GM23338 (cell line): ENCODE data around the gene RAB32. TPM values are rescaled to one million over a fixed set of nuclear protein-coding genes. Genes with fewer than 3 reads are reported as not detected.
"Not testable (repeated sequence)": the region's sequence is repeated elsewhere in the genome, so short reads cannot be mapped to it uniquely, and the experiment has no call there.

ENCODE experiments used
- ATAC-seq: fragments of 200-7000 bp; cut with Tn5 transposase; 3 replicates; pipeline ENCODE4 v1.9.1; 2020
- DNase-seq: peaks from one replicate; pipeline ENCODE4 v3.0.0-alpha.2; 2015; ENCODE audit warnings: low spot score
- H2AFZ ChIP-seq: fragments of 200-600 bp; sonication (generic); 2 replicates; pipeline ENCODE4 v1.8.0; 2016; ENCODE audit warnings: antibody characterized with exemption, mild to moderate bottlenecking, moderate library complexity
- H3F3A ChIP-seq: fragments of 200-600 bp; sonication (generic); replicated peaks from 2 replicates; pipeline ENCODE4 v1.8.0; 2017; ENCODE audit warnings: antibody characterized with exemption, mixed run types, low read depth
- H3K27ac ChIP-seq: fragments of 200-600 bp; sonication (generic); 2 replicates; pipeline ENCODE4 v1.6.1; 2016; ENCODE audit warnings: low read depth
- H3K27me3 ChIP-seq: fragments of 200-600 bp; sonication (generic); 2 replicates; pipeline ENCODE4 v1.8.0; 2016; ENCODE audit warnings: mild to moderate bottlenecking, mixed run types, moderate library complexity; ENCODE audit not compliant: insufficient read depth
- H3K36me3 ChIP-seq: fragments of 200-600 bp; sonication (generic); 2 replicates; pipeline ENCODE4 v1.8.0; 2016; ENCODE audit warnings: mild to moderate bottlenecking; ENCODE audit not compliant: insufficient read depth
- H3K4me1 ChIP-seq: fragments of 200-600 bp; sonication (generic); 2 replicates; pipeline ENCODE4 v1.8.0; 2016; ENCODE audit warnings: mild to moderate bottlenecking, moderate library complexity; ENCODE audit not compliant: insufficient read depth
- H3K4me2 ChIP-seq: fragments of 200-600 bp; sonication (generic); 2 replicates; pipeline ENCODE4 v1.7.1; 2017; ENCODE audit warnings: mixed run types
- H3K4me3 ChIP-seq: fragments of 200-600 bp; sonication (generic); 2 replicates; pipeline ENCODE4 v1.6.1; 2016; ENCODE audit warnings: mixed run types
- H3K79me2 ChIP-seq: fragments of 200-600 bp; sonication (generic); replicated peaks from 2 replicates; pipeline ENCODE4 v1.8.0; 2017; ENCODE audit warnings: mild to moderate bottlenecking; ENCODE audit not compliant: insufficient read depth
- H3K9me2 ChIP-seq: fragments of 200-600 bp; sonication (generic); 2 replicates; pipeline ENCODE4 v1.8.0; 2017; ENCODE audit not compliant: insufficient read depth
- H4K20me1 ChIP-seq: fragments of 200-600 bp; sonication (generic); replicated peaks from 2 replicates; pipeline ENCODE4 v1.8.0; 2017; ENCODE audit warnings: mild to moderate bottlenecking; ENCODE audit not compliant: insufficient read depth
- H3K27ac Mint-ChIP-seq: 2 replicates; pipeline ENCODE4 v1.8.0; 2020; ENCODE audit warnings: inconsistent platforms, mild to moderate bottlenecking, moderate library complexity, mixed read lengths
- H3K27me3 Mint-ChIP-seq: 3 replicates; pipeline ENCODE4 v1.8.0; 2022; ENCODE audit warnings: low read depth, mild to moderate bottlenecking, moderate library complexity, mixed read lengths, inconsistent platforms; ENCODE audit not compliant: insufficient read depth, poor library complexity
- H3K36me3 Mint-ChIP-seq: 3 replicates; pipeline ENCODE4 v1.8.0; 2021; ENCODE audit warnings: low read depth, mild to moderate bottlenecking, inconsistent platforms, moderate library complexity, mixed read lengths
- H3K4me1 Mint-ChIP-seq: 3 replicates; pipeline ENCODE4 v1.8.0; 2020; ENCODE audit warnings: mild to moderate bottlenecking, inconsistent platforms, mixed read lengths
- H3K4me3 Mint-ChIP-seq: 3 replicates; pipeline ENCODE4 v1.8.0; 2021; ENCODE audit warnings: moderate library complexity, mild to moderate bottlenecking, inconsistent platforms, mixed read lengths
- H3K9me3 Mint-ChIP-seq: 3 replicates; pipeline ENCODE4 v1.8.0; 2020; ENCODE audit warnings: moderate library complexity, mild to moderate bottlenecking, inconsistent platforms, mixed read lengths
- CREB1 ChIP-seq: fragments of 250-450 bp; sonication (Bioruptor Pico); IDR thresholded peaks from 2 replicates; pipeline ENCODE4 v1.5.0; 2020; ENCODE audit warnings: low read depth, mild to moderate bottlenecking, moderate library complexity
- CTCF ChIP-seq, 2 experiments: fragments of 200-600 bp in 1 of 2; sonication (generic) in 1 of 2; conservative IDR thresholded peaks; 2 replicates each; pipeline versions ENCODE4 v1.5.1 to v1.6.1; 2016 to 2017; ENCODE audit warnings: antibody characterized with exemption in 2 of 2, low read depth in 2 of 2, mild to moderate bottlenecking in 2 of 2, moderate library complexity in 1 of 2
- EZH2phosphoT487 ChIP-seq: fragments of 200-600 bp; sonication (generic); IDR thresholded peaks from one replicate; pipeline ENCODE4 v1.8.1; 2018; ENCODE audit warnings: antibody characterized with exemption; ENCODE audit not compliant: unreplicated experiment
- JUNB ChIP-seq: IDR thresholded peaks from one replicate; pipeline ENCODE4 v1.6.1; 2016; ENCODE audit warnings: antibody characterized with exemption; ENCODE audit not compliant: unreplicated experiment
- NANOG ChIP-seq: IDR thresholded peaks from 2 replicates; pipeline ENCODE4 v1.6.1; 2016; ENCODE audit warnings: antibody characterized with exemption, borderline replicate concordance
- POLR2AphosphoS5 ChIP-seq: IDR thresholded peaks from 2 replicates; pipeline ENCODE4 v1.6.1; 2016; ENCODE audit warnings: antibody characterized with exemption, low read depth
- REST ChIP-seq: IDR thresholded peaks from one replicate; pipeline ENCODE4 v1.6.1; 2018; ENCODE audit warnings: antibody characterized with exemption; ENCODE audit not compliant: unreplicated experiment
- ZNF114 ChIP-seq: fragments of 250-450 bp; sonication (Bioruptor Pico); IDR thresholded peaks from 2 replicates; pipeline ENCODE4 v1.5.0; 2020; ENCODE audit warnings: mild to moderate bottlenecking, moderate library complexity
- ZNF331 ChIP-seq: fragments of 250-450 bp; sonication (Bioruptor Pico); IDR thresholded peaks from 2 replicates; pipeline ENCODE4 v1.5.0; 2020; ENCODE audit warnings: low read depth, mild to moderate bottlenecking, moderate library complexity
- polyA plus RNA-seq: library from polyadenylated mRNA; unstranded; fragments of >200 nt; fragmentation: Nextera tagmentation; extraction: Ambion mirVana; gene quantifications from 2 replicates; pipeline ENCODE4 v1.2.1, GENCODE V29; 2016
- total RNA-seq: library from RNA; depleted of rRNA; stranded (reverse); fragments of >200 nt; shearing (Covaris generic); gene quantifications from 2 replicates; pipeline ENCODE4 v1.2.3, GENCODE V29; 2014
- TF ChIP-seq, protein P1 (sequence below): fragments of 250-450 bp; sonication (Bioruptor Pico); IDR thresholded peaks from 2 replicates; pipeline ENCODE4 v1.5.0; 2020; ENCODE audit warnings: mild to moderate bottlenecking, moderate library complexity
- TF ChIP-seq, protein P2 (sequence below): IDR thresholded peaks from 2 replicates; pipeline ENCODE4 v1.6.1; 2016; ENCODE audit warnings: antibody characterized with exemption

Gene RAB32
- total and polyA plus RNA-seq, 2 experiments from 2014 or later: 5.7 to 10.4 TPM

DNA sequence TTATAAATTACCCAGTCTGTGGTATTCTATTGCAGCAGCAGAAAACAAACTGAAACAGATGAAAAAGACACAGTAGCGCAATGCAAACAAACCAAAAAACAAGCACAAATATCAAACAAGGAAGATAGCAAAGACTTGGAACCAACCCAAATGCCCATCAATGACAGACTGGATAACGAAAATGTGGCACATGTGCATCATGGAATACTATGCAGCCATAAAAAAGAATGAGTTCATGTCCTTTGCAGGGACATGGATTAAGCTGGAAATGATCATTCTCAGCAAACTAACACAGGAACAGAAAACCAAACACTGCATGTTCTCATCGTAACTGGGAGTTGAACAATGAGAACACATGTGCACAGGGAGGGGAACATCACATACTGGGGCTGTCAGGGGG is 25.0 kb downstream of the RAB32 start:
- not testable (repeated sequence) for H3K27me3 ChIP-seq, H3K27me3 Mint-ChIP-seq, H3K4me3 ChIP-seq, H3K27ac Mint-ChIP-seq, H3K9me2 ChIP-seq, DNase-seq, H3K27ac ChIP-seq, H3F3A ChIP-seq, H3K36me3 ChIP-seq, H3K4me1 Mint-ChIP-seq, H3K4me3 Mint-ChIP-seq, H3K36me3 Mint-ChIP-seq, ATAC-seq, H3K4me2 ChIP-seq, H4K20me1 ChIP-seq, H2AFZ ChIP-seq, H3K9me3 Mint-ChIP-seq, H3K79me2 ChIP-seq, H3K4me1 ChIP-seq

DNA sequence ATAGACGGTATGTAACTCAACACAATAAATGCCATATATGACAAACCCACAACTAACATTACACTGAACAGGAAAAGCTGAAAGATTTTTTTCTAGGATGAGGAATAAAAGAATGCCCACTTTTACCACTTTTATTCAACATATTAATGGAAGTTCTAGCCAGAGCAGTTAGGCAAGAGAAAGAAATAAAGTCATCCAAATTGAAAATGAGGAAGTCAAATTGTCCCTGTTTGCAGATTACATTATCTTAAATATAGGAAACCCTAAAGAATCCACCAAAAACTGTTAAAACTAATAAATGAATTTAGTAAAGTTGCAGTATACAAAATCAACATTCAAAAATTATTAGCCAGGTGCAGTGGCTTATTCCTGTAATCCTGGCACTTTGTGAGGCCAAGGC is 30.6 kb downstream of the RAB32 start:
- Histone ChIP-seq H3K4me1 (no peaks in the 10 kb centered on the region), H3K27me3 (no peaks in the 10 kb centered on the region), H3F3A (no peaks in the 10 kb centered on the region), H3K9me2 (no peaks in the 10 kb centered on the region), H3K4me2 (no peak overlapping the region), H3K36me3 (no peaks in the 10 kb centered on the region), H4K20me1 (no peaks in the 10 kb centered on the region), H3K4me3 (no peak overlapping the region), H3K79me2 (no peaks in the 10 kb centered on the region), H2AFZ (no peak overlapping the region), H3K27ac (no peak overlapping the region)
- no peak for ATAC-seq
- no peaks in the 10 kb centered on the region for H3K4me1 Mint-ChIP-seq
- no peak overlapping the region for H3K27ac Mint-ChIP-seq
- no peaks in the 10 kb centered on the region for H3K27me3 Mint-ChIP-seq
- no peak overlapping the region for H3K4me3 Mint-ChIP-seq
- H3K9me3 Mint-ChIP-seq: peaks cover 8% of the 10 kb centered on the region; the same call in 1 of the 3 replicates
- DNase-seq: no peak
- no peaks in the 10 kb centered on the region for H3K36me3 Mint-ChIP-seq
- no peak for TF ChIP-seq ZNF114 (CRISPR knock-in tag)
- TF ChIP-seq EZH2phosphoT487: no peak
- TF ChIP-seq, protein P1, sequence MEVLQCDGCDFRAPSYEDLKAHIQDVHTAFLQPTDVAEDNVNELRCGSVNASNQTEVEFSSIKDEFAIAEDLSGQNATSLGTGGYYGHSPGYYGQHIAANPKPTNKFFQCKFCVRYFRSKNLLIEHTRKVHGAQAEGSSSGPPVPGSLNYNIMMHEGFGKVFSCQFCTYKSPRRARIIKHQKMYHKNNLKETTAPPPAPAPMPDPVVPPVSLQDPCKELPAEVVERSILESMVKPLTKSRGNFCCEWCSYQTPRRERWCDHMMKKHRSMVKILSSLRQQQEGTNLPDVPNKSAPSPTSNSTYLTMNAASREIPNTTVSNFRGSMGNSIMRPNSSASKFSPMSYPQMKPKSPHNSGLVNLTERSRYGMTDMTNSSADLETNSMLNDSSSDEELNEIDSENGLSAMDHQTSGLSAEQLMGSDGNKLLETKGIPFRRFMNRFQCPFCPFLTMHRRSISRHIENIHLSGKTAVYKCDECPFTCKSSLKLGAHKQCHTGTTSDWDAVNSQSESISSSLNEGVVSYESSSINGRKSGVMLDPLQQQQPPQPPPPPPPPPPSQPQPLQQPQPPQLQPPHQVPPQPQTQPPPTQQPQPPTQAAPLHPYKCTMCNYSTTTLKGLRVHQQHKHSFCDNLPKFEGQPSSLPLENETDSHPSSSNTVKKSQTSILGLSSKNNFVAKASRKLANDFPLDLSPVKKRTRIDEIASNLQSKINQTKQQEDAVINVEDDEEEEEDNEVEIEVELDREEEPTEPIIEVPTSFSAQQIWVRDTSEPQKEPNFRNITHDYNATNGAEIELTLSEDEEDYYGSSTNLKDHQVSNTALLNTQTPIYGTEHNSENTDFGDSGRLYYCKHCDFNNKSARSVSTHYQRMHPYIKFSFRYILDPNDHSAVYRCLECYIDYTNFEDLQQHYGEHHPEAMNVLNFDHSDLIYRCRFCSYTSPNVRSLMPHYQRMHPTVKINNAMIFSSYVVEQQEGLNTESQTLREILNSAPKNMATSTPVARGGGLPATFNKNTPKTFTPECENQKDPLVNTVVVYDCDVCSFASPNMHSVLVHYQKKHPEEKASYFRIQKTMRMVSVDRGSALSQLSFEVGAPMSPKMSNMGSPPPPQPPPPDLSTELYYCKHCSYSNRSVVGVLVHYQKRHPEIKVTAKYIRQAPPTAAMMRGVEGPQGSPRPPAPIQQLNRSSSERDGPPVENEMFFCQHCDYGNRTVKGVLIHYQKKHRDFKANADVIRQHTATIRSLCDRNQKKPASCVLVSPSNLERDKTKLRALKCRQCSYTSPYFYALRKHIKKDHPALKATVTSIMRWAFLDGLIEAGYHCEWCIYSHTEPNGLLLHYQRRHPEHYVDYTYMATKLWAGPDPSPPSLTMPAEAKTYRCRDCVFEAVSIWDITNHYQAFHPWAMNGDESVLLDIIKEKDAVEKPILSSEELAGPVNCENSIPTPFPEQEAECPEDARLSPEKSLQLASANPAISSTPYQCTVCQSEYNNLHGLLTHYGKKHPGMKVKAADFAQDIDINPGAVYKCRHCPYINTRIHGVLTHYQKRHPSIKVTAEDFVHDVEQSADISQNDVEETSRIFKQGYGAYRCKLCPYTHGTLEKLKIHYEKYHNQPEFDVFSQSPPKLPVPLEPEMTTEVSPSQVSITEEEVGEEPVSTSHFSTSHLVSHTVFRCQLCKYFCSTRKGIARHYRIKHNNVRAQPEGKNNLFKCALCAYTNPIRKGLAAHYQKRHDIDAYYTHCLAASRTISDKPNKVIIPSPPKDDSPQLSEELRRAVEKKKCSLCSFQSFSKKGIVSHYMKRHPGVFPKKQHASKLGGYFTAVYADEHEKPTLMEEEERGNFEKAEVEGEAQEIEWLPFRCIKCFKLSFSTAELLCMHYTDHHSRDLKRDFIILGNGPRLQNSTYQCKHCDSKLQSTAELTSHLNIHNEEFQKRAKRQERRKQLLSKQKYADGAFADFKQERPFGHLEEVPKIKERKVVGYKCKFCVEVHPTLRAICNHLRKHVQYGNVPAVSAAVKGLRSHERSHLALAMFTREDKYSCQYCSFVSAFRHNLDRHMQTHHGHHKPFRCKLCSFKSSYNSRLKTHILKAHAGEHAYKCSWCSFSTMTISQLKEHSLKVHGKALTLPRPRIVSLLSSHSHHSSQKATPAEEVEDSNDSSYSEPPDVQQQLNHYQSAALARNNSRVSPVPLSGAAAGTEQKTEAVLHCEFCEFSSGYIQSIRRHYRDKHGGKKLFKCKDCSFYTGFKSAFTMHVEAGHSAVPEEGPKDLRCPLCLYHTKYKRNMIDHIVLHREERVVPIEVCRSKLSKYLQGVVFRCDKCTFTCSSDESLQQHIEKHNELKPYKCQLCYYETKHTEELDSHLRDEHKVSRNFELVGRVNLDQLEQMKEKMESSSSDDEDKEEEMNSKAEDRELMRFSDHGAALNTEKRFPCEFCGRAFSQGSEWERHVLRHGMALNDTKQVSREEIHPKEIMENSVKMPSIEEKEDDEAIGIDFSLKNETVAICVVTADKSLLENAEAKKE (CRISPR knock-in tag): no peak
- TF ChIP-seq CTCF (conservative IDR thresholded peaks at IDR 0.05; ENCODE audit: low read depth in 2 of 2): no peak
- no peak for TF ChIP-seq REST
- TF ChIP-seq CREB1 (CRISPR knock-in tag): no peak
- TF ChIP-seq, protein P2, sequence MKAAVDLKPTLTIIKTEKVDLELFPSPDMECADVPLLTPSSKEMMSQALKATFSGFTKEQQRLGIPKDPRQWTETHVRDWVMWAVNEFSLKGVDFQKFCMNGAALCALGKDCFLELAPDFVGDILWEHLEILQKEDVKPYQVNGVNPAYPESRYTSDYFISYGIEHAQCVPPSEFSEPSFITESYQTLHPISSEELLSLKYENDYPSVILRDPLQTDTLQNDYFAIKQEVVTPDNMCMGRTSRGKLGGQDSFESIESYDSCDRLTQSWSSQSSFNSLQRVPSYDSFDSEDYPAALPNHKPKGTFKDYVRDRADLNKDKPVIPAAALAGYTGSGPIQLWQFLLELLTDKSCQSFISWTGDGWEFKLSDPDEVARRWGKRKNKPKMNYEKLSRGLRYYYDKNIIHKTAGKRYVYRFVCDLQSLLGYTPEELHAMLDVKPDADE: no peak
- no peak for TF ChIP-seq POLR2AphosphoS5
- TF ChIP-seq NANOG: no peak
- TF ChIP-seq JUNB: no peak
- TF ChIP-seq ZNF331 (CRISPR knock-in tag): no peak
